NCI-H1048 (cell line): Measurements from ENCODE around the gene FGB.

Experiments used
- DNase-seq: peaks from one replicate; lab custom pipeline; 2025; lab: John Stamatoyannopoulos, UW

Gene FGB

DNA sequence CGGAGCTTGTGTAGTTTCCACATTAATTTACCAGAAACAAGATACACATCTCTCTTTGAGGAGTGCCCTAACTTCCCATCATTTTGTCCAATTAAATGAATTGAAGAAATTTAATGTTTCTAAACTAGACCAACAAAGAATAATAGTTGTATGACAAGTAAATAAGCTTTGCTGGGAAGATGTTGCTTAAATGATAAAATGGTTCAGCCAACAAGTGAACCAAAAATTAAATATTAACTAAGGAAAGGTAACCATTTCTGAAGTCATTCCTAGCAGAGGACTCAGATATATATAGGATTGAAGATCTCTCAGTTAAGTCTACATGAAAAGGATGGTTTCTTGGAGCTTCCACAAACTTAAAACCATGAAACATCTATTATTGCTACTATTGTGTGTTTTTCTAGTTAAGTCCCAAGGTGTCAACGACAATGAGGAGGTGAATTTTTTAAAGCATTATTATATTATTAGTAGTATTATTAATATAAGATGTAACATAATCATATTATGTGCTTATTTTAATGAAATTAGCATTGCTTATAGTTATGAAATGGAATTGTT lies at the start of gene FGB:
Gene FGB, plus strand, starts transcription at position 315 of the 558 bp plus-strand sequence. Its CDS starts 8 bp downstream, at position 323.
- no peak for DNase-seq

DNA sequence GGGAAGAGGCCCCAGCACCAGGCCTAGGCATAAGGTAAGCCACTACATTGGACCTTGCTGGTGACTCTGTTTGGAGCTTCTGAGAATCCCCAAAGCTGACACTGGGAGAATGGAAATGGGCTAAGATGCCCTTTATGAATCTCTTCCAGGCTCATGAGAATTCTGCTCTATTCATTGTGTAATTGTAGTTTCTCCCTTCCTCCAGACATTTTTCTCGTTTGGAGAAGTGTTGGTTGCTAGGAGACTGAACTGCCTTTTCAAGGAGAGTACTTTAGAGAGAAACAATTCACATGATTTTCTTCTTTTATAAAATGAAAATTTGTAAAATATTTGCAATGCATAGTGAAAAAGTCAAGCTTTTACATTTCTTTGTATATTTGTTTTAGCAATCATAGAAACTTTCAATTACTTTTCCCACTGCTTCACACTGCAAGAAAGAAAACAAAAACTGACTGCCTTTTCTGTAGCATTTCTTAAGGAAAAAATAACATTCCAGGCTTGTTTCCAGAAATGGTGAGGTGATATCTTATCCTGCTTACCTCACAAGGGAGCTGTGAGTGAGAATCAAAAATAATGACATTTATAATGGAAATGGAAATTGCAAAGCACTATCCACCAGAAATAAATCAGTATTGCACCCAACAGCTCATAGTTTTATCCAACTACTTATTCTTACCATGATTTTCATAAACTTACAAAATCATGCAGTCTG lies 46.3 kb upstream of the FGB start:
- DNase-seq: no peak

DNA sequence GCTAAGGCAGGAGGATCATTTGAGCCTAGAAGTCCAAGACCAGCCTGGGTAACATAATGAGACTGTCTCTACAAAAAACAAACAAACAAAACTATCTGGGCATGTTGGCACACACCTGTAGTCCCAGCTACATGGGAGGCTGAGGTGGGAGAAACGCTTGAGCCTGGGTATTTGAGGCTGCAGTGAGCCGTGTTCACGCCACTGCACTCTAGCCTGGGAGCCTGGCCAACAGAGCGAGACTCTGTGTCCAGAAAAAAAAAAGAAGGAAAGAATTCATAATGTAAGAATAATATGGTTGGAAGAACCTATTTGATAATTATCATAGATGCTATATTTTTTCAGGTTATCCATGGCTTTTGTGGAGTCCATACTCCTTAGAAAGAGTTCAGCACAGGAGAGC lies 45.2 kb upstream of the FGB start:
- no peak for DNase-seq

DNA sequence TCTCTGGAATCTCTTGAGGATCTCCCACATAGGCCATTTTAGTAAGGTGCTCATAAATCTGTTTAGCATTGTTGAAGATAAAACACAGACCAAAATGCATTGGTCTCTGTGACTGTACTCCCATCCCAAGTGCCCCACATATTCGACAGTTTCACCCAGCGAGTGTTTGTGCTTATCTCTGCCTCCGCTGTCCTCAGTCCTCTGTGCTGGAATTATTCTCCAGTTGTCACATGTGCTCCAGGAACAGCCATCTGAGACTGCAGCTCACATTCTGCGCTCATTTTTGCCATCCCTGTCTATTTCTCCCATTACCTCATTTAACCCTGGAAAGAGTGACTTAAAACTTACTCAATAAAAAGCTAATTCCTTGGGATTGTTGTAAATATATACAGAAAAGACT lies 43.6 kb upstream of the FGB start:
- no peak for DNase-seq

DNA sequence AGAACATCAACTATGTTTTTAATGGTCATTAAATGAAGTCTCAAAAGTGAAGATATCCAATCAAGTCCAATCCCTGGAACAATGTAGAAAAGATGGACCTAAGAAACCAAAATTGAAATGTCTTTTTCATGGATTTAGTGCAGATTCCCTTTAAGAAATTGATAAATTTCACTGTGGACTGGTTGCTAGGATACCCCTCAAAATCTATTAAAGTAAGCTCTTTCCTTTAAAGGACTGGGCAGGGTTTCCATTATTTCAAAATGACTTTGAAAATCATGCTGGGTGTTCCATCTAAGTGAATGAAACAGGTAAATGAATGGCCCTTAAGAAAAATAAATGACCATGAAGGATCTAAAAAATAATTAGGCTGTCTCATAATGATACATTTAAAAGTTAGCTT lies 41.2 kb upstream of the FGB start:
- DNase-seq: no peak

DNA sequence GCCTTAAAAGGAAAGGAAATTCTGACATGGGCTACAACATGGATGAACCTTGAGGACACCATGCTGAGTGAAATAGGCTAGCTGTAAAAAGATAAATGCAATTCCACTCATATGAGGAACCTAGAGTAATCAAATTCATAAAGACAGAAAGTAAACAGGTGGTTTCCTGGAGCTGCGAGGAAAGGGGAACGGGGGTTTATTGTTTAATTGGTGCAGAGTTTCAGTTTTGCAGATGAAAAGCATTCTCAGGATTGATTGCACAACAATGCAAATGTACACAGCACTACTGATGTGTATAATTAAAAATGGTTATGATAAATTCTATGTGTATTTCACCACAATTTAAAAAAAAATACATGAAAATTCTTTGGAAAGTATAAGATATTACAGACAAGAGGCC lies 36.7 kb upstream of the FGB start:
- DNase-seq: no peak

DNA sequence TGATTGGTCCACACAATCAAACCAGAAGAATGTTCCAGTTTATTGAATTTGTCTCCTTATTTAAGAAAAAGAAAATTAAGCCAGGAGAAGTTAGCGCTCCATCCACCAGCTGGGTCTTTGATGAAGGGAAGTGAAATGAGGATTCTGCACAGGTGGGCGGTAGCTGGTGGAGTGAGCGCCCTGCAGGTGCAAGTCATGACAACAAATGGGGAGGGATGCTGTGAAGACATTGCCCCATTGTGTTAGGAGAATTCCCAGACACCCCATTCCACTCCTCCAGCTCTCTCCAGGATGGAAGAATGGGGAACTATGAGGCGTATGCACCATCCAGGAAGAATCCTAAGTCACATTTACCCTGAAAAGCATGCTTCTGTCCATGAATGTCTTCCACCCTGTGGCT lies 35.5 kb upstream of the FGB start:
- no peak for DNase-seq

DNA sequence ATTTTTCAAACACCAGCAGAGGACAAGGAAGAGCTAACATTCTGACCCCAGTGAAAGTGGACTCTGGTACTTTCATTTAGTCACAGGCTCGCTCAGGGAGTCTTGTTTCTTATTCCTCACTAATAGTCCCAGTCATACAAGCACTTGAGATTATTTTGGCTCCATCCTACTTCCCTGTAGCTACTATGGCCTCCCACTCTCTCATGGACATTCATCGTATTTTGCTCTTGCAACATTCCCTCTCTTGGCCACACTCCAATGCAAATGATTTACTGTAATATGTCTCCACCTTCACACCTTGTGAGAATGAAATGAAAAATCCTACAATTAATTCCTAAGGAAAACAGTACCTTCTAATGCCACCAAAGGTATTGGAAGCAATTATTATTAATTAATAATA lies 33.9 kb upstream of the FGB start:
- peak; percentile 54 for DNase-seq

DNA sequence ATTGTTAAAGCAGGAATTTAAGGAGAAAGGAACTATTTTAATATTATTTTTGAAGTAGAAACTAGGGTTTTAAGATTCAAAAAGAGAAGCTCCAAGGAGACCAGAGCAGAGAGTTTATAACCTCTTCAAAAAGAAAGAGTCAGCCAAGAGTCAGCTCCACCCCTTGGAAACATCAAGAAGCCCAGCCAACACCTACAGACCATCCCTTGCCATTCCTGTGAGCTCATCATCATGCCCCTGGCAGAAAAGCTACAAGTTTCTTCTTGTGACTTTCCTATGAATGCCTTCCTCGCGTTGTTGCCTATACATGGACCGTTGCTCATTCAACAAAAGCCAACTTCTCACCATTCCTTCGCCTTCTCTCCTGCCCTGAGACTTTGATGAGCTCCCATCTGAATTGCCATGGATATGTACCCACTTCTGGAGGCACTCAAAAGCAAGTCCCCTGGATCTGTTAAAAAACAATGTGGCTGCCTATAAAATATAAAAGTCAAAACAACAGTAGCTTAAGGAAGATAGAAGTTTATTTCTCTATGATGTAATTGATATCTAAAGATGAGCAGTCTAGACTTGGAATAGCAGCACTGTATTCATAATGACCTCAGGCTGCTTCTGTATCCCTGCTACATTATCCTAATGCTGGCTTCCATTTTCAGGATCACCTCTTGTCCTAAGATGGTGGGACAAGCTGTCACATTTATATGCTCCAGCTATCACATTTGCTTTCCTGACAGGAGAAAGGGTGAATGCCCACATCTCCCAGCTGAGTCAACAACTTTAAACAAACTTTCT lies 32.9 kb upstream of the FGB start:
- DNase-seq: no peak

DNA sequence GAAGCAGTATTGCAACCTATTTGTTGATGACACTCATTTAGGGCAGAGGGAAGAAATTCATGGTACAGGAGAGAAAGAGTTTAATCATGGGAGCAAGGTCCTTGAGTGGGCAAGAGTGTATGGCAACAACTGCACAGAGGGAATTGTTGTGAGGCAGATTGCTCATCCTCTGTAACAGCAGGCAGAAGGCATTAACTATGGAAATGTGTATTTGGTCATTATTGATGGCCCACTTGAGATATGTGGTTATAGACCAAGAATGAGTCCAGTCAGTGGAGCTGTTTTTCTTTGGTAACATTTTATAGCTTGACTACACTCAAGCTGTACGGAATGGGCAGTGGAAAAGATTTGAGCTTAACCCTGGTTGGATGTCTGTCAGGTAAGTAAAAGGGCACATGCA lies 28.5 kb upstream of the FGB start:
- no peak for DNase-seq

DNA sequence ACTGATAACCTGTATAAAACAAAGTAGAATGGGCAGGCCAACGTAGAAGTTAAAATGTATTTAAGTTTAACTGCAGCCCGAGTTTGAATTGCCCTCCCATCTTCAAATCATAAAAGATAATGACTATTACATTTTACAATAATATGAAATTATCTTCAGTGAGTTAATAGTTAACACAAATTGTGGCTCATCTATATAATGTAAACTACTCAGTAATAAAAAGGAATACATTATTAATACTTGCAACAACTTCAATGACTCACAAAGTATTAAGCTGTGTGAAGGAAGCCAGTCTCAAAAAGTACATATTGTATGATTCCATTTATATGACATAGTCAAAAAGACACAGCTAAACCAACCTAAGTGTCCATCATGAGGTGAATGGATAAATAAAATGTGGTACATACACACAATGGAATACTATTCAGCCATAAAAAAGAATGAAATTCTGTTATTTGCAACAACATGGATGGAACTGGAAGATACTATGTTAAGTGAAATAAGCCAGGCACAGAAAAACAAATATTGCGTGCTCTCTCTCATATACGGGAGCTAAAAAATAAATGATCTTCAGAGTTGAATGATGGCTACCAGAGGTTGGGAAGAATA lies 20.4 kb upstream of the FGB start:
- DNase-seq: no peak

DNA sequence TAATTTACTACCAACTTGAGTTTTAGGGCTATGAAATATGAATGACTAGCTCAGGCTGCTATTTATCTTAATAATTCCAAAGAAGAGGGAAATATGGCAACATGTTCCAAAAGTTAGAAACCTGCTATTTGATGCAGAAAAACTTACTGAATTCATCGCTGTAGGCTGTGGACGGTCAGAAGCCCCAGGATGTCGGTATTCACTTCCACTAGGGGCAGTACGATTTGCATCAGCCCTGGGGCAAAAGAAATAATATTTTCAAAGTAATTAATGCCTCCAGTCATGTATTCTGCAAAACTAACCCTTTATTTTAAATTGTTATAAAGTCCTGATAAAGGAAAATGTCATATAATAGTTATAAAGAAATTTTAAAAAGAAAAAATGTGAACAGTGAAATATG lies 17.1 kb upstream of the FGB start:
- no peak for DNase-seq

DNA sequence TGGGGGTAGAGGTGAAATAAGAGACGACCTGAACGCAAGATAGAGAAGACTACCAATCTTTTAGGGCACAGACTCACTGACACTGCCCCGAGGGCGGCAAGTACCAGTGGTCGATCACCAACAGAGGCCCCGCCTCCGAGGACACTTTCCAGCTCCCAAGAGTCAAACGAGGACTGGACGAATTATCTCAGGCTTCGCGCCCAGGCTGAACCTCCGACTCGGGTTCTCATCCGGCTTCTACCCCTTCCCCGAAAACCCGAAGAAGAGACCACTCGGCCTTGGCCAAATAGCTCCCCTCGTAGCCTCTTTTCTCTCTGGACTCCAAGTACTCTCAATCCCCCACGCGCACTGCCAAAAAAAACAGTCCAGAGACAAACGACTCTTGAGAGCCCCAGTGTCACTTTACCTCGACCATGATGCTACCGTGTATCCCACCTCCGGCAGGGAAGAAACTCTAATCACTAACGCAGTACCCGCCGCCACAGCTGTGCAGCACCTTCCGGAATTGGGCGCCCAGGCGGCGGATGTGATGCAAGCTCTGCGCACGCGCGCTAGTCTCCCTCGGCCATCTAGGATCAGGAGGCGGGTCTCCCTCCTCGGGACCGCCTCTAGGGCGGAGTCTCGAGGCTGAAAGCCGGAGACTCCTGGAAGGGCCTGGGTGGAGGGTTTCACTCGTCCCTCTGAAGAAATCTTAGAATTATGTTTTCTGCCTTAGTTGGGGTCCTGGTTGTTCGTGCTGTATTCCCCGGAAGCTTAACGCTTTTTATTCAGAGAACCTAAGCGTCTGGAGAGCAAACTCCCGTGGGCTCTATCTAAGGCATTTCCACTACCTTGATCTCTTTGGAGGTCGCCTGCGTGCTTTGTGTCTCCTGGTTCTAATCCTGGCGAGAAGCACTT lies 12.7 kb upstream of the FGB start, which contains the start of gene PLRG1:
Gene PLRG1, minus strand, starts transcription at position 507 of the 897 bp plus-strand sequence. Its CDS starts 92 bp downstream, at position 415.
- DNase-seq: peak; percentile 91

DNA sequence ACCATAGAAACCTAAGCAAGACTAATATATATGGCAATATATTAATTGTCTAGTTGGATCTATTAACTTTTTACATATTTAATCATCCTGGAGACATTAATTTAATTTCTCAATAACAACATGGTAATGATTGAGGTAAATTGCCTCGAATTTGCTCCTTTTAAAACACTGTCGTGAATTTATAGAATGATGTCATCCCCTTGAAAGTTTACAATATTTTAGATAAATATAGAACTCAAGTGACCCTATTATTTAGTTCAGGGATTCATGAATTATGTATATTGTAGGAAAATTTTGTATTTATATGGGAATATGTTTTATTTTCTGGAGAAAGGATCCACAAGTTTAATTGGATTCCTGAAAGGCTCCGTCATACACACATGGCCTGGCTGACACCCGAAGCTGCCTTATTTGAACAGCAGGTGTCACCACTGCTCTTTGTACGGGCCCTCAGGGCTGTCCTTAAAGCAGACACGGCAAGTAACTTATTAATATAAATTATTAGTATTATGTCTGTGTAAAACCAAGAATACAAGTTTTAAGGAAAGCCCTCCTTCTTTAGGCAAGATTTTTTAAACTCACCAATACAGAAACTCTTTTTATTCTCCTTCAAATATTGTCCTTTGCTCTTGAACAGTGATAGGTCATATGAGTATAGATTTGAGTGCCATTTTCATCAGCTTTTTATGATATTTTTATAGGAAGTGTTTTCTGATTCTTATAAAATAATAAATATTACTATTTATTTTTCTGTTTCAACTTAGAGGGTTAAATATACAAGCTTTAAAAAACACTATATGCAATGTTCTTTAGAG lies 10.7 kb upstream of the FGB start:
- DNase-seq: peak; percentile 5

DNA sequence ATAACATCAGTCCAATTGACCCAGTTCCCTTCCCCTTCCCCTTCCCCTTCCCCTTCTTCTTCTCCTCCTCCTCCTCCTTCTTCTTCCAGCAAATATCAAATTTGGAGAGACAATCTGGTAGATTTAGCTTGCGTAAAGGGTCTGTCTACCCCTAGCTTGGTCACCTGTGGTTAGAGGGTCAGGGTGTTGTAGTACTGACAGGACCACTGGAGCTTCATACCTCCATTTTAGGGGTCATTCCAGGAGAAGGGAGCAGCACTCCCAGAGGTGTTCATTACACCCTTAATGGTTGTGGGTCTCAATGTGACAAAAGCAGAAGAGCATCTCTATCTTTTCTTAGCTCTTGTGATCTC lies 3.7 kb upstream of the FGB start:
- DNase-seq: no peak

DNA sequence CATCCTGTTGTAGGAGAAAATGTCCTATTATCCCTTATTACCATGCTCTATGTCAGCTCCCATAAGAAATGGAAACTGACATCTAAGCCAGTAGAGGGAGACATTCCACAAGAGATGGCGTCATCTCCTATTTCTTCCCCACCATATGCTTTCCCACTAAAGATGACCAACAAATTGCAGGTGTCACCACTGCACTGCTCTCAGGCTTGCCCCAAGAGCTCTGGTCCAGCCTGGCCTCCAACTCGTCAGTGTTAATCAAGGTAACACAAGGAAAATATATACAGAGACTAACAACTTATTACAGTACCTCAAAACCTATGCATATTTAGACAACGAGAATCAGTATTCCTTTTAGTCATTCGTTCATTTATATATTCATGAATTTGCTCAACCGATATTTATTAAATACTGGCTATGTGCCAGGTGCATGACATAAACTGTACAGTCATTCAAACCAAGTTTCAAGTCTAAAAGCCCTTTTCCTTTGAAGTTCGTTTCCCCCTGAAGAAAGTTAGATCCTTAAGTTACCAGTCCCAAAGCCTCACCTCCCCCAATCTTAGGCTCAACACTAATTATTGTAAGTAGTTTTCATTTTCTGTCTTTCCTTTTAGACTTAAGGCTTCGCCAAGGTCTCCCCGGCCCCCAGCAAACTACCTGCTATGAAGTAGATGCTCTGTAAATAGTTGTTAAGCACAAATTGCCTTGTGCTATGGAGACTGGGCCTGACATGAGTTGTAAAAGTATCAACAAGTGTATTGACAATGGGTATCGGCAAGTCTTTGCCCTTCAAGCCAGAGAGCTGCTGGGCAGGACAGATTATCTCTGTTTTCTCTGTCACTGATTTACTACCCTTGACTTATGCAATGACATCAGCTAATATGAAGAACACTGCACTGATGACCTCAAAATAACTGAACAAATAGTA lies 3.1 kb upstream of the FGB start:
- DNase-seq: no peak

DNA sequence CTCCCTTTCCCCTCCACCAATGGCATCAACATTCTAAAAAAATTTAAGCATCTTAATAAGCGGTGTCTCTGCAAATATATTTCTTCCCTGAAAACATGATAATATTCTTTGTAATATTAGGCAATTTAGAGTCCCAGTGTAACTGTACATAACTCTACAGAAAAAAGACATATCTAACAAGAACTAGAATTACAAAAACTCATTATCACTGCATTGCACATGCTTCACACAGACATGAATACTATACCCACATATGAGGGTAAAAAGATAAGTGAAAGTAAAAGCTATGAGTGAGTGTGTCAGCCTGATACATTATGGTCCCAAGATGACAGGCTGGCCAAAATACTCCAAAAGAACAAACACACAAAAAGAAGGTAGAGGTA lies 2.4 kb upstream of the FGB start:
- no peak for DNase-seq

DNA sequence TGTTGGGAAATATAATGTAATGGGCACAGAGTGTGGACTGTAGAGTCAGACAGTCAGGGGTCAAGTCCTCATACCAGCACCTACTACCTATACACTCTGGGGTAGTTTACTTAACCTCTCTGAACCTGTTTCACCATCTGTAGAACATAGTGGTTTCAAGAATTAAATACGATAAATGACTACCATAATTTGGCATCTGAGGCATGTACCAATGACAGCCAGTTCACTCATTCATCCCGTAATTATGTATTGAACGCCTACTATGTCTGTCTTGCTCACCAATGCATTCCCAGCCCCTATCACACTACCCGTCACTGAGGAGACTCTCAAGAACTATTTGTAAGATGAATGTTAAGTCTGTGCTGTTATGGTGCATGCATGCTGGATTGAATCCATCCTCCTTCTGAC lies 2.0 kb upstream of the FGB start:
- DNase-seq: no peak

DNA sequence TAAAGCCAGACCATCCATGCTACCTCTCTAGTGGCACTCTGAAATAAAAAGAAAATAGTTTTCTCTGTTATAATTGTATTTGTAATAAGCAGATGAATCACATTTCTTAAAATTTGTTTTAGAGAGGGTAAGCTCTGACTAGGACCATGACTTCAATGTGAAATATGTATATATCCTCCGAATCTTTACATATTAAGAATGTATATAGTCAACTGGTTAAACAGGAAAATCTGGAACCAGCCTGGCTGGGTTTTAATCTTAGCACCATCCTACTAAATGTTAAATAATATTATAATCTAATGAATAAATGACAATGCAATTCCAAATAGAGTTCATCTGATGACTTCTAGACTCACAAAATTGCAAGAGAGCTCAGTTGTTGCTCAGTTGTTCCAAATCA lies 1.5 kb downstream of the FGB start:
- DNase-seq: no peak

DNA sequence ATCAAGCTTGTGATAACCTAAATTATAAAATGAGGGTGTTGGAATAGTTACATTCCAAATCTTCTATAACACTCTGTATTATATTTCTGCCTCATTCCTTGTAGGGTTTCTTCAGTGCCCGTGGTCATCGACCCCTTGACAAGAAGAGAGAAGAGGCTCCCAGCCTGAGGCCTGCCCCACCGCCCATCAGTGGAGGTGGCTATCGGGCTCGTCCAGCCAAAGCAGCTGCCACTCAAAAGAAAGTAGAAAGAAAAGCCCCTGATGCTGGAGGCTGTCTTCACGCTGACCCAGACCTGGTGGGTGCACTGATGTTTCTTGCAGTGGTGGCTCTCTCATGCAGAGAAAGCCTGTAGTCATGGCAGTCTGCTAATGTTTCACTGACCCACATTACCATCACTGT lies 2.9 kb downstream of the FGB start:
- no peak for DNase-seq
